Measurements from ENCODE around the gene BCLAF3.

DNA sequence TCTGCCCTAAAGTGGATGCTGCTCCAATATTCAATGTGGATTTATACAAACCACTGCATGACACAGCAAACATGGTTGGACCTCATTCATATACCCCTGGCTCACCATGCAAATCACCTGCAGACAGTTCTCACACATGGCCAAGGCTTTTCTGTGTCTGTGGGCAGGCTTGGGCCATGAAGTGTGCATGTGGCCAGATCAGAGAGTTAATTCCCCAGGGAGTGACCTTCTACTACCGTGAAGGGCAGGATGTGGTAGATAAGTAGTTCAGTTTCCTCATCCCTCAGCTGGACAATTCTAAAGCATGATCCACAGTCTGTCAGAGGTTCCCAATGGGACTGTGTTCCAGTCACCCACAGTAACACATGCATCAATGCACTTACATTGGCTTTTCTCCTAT lies 24.6 kb upstream of the BCLAF3 start:
- TF ChIP-seq, protein P1, sequence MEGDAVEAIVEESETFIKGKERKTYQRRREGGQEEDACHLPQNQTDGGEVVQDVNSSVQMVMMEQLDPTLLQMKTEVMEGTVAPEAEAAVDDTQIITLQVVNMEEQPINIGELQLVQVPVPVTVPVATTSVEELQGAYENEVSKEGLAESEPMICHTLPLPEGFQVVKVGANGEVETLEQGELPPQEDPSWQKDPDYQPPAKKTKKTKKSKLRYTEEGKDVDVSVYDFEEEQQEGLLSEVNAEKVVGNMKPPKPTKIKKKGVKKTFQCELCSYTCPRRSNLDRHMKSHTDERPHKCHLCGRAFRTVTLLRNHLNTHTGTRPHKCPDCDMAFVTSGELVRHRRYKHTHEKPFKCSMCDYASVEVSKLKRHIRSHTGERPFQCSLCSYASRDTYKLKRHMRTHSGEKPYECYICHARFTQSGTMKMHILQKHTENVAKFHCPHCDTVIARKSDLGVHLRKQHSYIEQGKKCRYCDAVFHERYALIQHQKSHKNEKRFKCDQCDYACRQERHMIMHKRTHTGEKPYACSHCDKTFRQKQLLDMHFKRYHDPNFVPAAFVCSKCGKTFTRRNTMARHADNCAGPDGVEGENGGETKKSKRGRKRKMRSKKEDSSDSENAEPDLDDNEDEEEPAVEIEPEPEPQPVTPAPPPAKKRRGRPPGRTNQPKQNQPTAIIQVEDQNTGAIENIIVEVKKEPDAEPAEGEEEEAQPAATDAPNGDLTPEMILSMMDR (IDR thresholded peaks at IDR 0.05): no peak
- TF ChIP-seq POLR2A (IDR thresholded peaks at IDR 0.05): no peak
